Activated CD4-positive, alpha-beta T cell treated with anti-CD3 and anti-CD28 coated beads, Interleukin-2, amount 10 ng/mL, durations not matched to agents 7 days and 5 days (primary cell): ENCODE data around the gene FITM1. TPM values are rescaled to one million over a fixed set of nuclear protein-coding genes. Genes with fewer than 3 reads are reported as not detected.

Experiments used
- CTCF ChIA-PET: fragments of 350-600 bp; sonication (Branson Sonifier 250); formaldehyde crosslinking; loops from one replicate; lab custom pipeline; 2021; ENCODE audit warnings: antibody characterized with exemption; lab: Charles Lee
- POLR2A ChIA-PET: fragments of 350-600 bp; sonication (Branson Sonifier 250); formaldehyde crosslinking; loops from one replicate; lab custom pipeline; 2021; ENCODE audit warnings: antibody characterized with exemption; lab: Charles Lee
- DNase-seq: peaks from one replicate; pipeline ENCODE4 v3.0.0-alpha.2; 2020
- H3K27ac Mint-ChIP-seq: one replicate; pipeline ENCODE4 v1.8.0; 2021; ENCODE audit warnings: mild to moderate bottlenecking, moderate library complexity, mixed read lengths
- H3K27me3 Mint-ChIP-seq: one replicate; pipeline ENCODE4 v1.8.0; 2021; ENCODE audit warnings: mixed read lengths
- H3K36me3 Mint-ChIP-seq: one replicate; pipeline ENCODE4 v1.8.0; 2021; ENCODE audit warnings: low read depth, mixed read lengths
- H3K4me1 Mint-ChIP-seq: one replicate; pipeline ENCODE4 v1.8.0; 2021; ENCODE audit warnings: mixed read lengths
- H3K4me3 Mint-ChIP-seq: one replicate; pipeline ENCODE4 v1.8.0; 2021; ENCODE audit warnings: mild to moderate bottlenecking, moderate library complexity, mixed read lengths
- H3K9me3 Mint-ChIP-seq: one replicate; pipeline ENCODE4 v1.8.0; 2021; ENCODE audit warnings: mixed read lengths
- total RNA-seq, 2 experiments: library from RNA; stranded (reverse); gene quantifications; one replicate each; pipeline ENCODE4 v1.2.3, GENCODE V29; 2021

The FITM1 gene
- total RNA-seq, 2 experiments from 2014 or later: 1.9 to 2.0 TPM

GRCh38 chr14:24146453-24146977 lies 16.1 kb downstream of the FITM1 start, which contains the start of gene PSME2:
PSME2 (minus strand) TSS chr14:24146610; CDS start chr14:24146581, 29 bp downstream.
- POLR2A ChIA-PET: interaction anchor here (1.2 to 3.6 kb wide), 5 partner anchors 9 to 100 kb away, joined by 3 to 25 read pairs (median 7); partner anchors contain the start of genes DCAF11, IRF9, NRL and PSME1
- Mint-ChIP-seq H3K4me3 (peak within 1 kb of the TSS; percentile 100), H3K27me3 (no peaks in the 10 kb centered on the region), H3K27ac (peak within 1 kb of the TSS; percentile 99), H3K9me3 (no peaks in the 10 kb centered on the region), H3K4me1 (peaks cover 71% of the 10 kb centered on the region), H3K36me3 (peaks cover 78% of the 10 kb centered on the region)
- CTCF ChIA-PET: interaction anchor here (0.6 to 4.6 kb wide), 11 partner anchors 9 to 284 kb away, joined by 3 to 69 read pairs (median 4); partner anchors contain the start of genes IRF9, KHNYN and PSME1
- peak; percentile 93 for DNase-seq

DNA sequence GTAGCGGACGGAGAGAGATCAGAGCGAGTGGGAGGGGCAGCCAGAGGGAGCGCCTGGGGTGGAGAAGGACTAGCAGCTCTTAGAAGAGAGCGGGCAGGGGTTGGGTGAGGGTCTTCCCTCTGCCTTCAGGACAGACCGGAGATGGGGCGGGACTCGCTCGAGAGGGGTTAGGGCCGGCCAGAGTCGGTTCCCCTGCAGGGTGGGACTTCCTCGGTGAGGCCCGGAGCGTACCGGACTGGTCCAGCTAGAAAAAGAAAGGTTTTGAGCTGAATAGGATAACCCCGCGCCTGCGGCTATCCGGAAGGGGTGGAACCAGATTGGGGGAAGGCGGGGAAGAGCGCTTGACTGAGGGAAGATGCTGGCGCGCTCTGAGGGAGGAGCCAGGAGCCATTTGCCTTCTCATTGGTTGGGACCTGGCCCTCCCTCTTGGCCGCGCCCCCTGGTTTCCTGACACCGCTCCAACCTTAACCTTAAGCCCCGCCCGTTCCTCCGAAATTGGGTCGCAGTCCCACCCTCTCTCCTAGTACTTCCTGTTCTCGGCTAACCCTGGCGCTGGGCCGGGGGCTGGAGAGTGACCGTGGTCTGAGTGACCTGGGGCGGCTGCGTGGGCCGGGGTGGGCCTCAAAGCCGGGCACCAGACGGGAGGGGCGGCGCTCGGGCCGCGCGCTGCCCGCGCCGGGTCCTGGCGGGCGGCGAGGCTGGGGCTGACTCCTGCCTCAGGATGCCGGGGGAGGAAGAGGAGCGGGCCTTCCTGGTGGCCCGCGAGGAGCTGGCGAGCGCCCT lies 16.7 kb downstream of the FITM1 start, which contains the start of gene RNF31:
Gene RNF31, plus strand, starts transcription at position 521 of the 783 bp plus-strand sequence. Its CDS starts 201 bp downstream, at position 722.
- H3K9me3 Mint-ChIP-seq: no peaks in the 10 kb centered on the region
- ChIA-PET CTCF (interaction anchor here (0.7 to 4.6 kb wide), 8 partner anchors 10 to 284 kb away, joined by 3 to 69 read pairs (median 6); partner anchors contain the start of genes IRF9, KHNYN, MDP1 and PSME1), POLR2A (interaction anchor here (1.2 to 3.6 kb wide), 5 partner anchors 10 to 99 kb away, joined by 3 to 25 read pairs (median 7); partner anchors contain the start of genes DCAF11, IRF9, NRL and PSME1)
- H3K27me3 Mint-ChIP-seq: no peaks in the 10 kb centered on the region
- H3K4me3 Mint-ChIP-seq: peak within 1 kb of the TSS; percentile 100
- peak; percentile 100 for DNase-seq
- peaks cover 78% of the 10 kb centered on the region for H3K36me3 Mint-ChIP-seq
- peaks cover 68% of the 10 kb centered on the region for H3K4me1 Mint-ChIP-seq
- H3K27ac Mint-ChIP-seq: peak within 1 kb of the TSS; percentile 99

DNA sequence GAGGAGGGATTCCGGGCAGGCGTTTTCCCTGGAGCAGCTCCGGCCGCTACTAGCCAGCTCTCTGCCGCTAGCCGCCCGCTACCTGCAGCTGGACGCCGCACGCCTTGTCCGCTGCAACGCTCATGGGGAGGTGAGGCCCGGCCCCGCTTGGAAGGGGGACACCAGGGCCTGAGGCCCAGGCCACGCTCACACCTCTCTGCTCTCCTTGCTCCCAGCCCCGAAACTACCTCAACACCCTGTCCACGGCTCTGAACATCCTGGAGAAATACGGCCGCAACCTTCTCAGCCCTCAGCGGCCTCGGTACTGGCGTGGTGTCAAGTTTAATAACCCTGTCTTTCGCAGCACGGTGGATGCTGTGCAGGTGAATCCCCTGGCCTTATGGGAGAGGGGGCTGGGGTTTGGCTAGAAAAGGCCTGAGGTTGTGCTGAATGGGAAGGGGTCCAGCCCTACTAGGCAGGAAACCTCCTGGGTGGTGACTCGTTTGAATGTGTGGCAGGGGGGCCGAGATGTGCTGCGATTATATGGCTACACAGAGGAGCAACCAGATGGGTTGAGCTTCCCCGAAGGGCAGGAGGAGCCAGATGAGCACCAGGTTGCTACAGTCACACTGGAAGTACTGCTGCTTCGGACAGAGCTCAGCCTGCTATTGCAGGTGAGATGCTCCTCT lies 17.4 kb downstream of the FITM1 start:
- no peak for DNase-seq
- peaks cover 65% of the 10 kb centered on the region for H3K4me1 Mint-ChIP-seq
- no peaks in the 10 kb centered on the region for H3K9me3 Mint-ChIP-seq
- peak overlapping the region; percentile 100 for H3K4me3 Mint-ChIP-seq
- peaks cover 79% of the 10 kb centered on the region for H3K36me3 Mint-ChIP-seq
- H3K27me3 Mint-ChIP-seq: no peaks in the 10 kb centered on the region
- H3K27ac Mint-ChIP-seq: peak overlapping the region; percentile 85
- ChIA-PET POLR2A (interaction anchor here (0.7 to 3.6 kb wide), 2 partner anchors 13 to 33 kb away, joined by 3 to 25 read pairs; partner anchors contain the start of genes DCAF11, IRF9 and NRL), CTCF (interaction anchor here (0.6 to 4.6 kb wide), 7 partner anchors 10 to 1119 kb away, joined by 3 to 69 read pairs (median 7); partner anchors contain the start of genes IRF9, KHNYN and PSME1)

GRCh38 chr14:24149302-24149969 lies 19.0 kb downstream of the FITM1 start:
- Mint-ChIP-seq H3K4me1 (peaks cover 50% of the 10 kb centered on the region), H3K4me3 (peak overlapping the region; percentile 100), H3K9me3 (no peaks in the 10 kb centered on the region), H3K36me3 (peaks cover 67% of the 10 kb centered on the region), H3K27me3 (no peaks in the 10 kb centered on the region), H3K27ac (no peak overlapping the region)
- DNase-seq: no peak
- ChIA-PET POLR2A (no interaction called here), CTCF (interaction anchor here (0.5 to 4.6 kb wide), 4 partner anchors 11 to 40 kb away, joined by 3 to 69 read pairs (median 34); partner anchors contain the start of gene IRF9)

DNA sequence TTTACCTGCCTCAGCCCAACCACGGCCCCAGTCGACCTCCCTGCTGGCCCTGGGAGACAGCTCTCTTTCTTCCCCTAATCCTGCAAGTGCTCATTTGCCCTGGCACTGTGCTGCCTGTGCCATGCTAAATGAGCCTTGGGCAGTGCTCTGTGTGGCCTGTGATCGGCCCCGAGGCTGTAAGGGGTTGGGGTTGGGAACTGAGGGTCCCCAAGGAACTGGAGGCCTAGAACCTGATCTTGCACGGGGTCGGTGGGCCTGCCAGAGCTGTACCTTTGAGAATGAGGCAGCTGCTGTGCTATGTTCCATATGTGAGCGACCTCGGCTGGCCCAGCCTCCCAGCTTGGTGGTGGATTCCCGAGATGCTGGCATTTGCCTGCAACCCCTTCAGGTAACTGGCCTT lies 19.6 kb downstream of the FITM1 start:
- Mint-ChIP-seq H3K27me3 (no peaks in the 10 kb centered on the region), H3K36me3 (peaks cover 67% of the 10 kb centered on the region), H3K4me3 (no peak overlapping the region), H3K4me1 (peaks cover 49% of the 10 kb centered on the region), H3K27ac (no peak overlapping the region), H3K9me3 (no peaks in the 10 kb centered on the region)
- ChIA-PET POLR2A (no interaction called here), CTCF (interaction anchor here (0.5 to 4.1 kb wide), 4 partner anchors 11 to 285 kb away, joined by 3 to 57 read pairs (median 3); partner anchors contain the start of gene IRF9)
- DNase-seq: no peak

DNA sequence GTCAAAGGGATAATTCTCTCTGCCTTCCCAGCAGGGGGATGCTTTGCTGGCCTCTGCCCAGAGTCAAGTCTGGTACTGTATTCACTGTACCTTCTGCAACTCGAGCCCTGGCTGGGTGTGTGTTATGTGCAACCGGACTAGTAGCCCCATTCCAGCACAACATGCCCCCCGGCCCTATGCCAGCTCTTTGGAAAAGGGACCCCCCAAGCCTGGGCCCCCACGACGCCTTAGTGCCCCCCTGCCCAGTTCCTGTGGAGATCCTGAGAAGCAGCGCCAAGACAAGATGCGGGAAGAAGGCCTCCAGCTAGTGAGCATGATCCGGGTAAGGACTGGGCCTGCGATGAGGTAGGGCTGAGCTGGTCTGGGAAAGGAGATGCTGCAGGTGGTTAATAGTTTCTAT lies 20.1 kb downstream of the FITM1 start:
- Mint-ChIP-seq H3K27ac (peak overlapping the region; percentile 66), H3K4me3 (no peak overlapping the region), H3K27me3 (no peaks in the 10 kb centered on the region), H3K4me1 (peaks cover 46% of the 10 kb centered on the region), H3K9me3 (no peaks in the 10 kb centered on the region), H3K36me3 (peaks cover 67% of the 10 kb centered on the region)
- no peak for DNase-seq
- ChIA-PET CTCF (interaction anchor here (0.8 to 4.1 kb wide), 4 partner anchors 11 to 285 kb away, joined by 3 to 57 read pairs (median 3); partner anchors contain the start of gene IRF9), POLR2A (interaction anchor here (0.5 kb wide), 1 partner anchor 9 kb away, joined by 4 read pairs; no protein-coding TSS in a partner anchor)

DNA sequence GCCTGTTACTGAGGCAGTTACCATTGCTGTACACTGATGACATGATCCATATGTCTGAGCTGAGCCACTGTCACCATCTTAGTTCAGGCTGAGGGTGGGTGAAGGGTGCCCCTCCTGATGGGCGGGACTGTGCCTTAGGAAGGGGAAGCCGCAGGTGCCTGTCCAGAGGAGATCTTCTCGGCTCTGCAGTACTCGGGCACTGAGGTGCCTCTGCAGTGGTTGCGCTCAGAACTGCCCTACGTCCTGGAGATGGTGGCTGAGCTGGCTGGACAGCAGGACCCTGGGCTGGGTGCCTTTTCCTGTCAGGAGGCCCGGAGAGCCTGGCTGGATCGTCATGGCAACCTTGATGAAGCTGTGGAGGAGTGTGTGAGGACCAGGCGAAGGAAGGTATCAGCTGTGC lies 20.5 kb downstream of the FITM1 start:
- no peaks in the 10 kb centered on the region for H3K27me3 Mint-ChIP-seq
- no peak for DNase-seq
- H3K9me3 Mint-ChIP-seq: no peaks in the 10 kb centered on the region
- peak overlapping the region; percentile 66 for H3K27ac Mint-ChIP-seq
- H3K36me3 Mint-ChIP-seq: peaks cover 67% of the 10 kb centered on the region
- CTCF ChIA-PET: interaction anchor here (1.0 to 4.1 kb wide), 3 partner anchors 10 to 13 kb away, joined by 3 to 57 read pairs (median 5); partner anchors contain the start of genes EMC9 and IRF9
- H3K4me1 Mint-ChIP-seq: peaks cover 43% of the 10 kb centered on the region
- no peak overlapping the region for H3K4me3 Mint-ChIP-seq
- POLR2A ChIA-PET: interaction anchor here (0.5 kb wide), 1 partner anchor 9 kb away, joined by 4 read pairs; no protein-coding TSS in a partner anchor

- POLR2A ChIA-PET: no interaction called here
- peaks cover 42% of the 10 kb centered on the region for H3K4me1 Mint-ChIP-seq
- H3K27me3 Mint-ChIP-seq: no peaks in the 10 kb centered on the region
- CTCF ChIA-PET: interaction anchor here (1.0 to 4.1 kb wide), 3 partner anchors 10 to 14 kb away, joined by 3 to 57 read pairs (median 5); partner anchors contain the start of genes EMC9 and IRF9
- DNase-seq: no peak
- H3K4me3 Mint-ChIP-seq: no peak overlapping the region
- H3K27ac Mint-ChIP-seq: no peak overlapping the region
- peaks cover 64% of the 10 kb centered on the region for H3K36me3 Mint-ChIP-seq
- H3K9me3 Mint-ChIP-seq: no peaks in the 10 kb centered on the region
Measured at GRCh38 chr14:24151404-24152080, 21.1 kb downstream of the FITM1 start.

DNA sequence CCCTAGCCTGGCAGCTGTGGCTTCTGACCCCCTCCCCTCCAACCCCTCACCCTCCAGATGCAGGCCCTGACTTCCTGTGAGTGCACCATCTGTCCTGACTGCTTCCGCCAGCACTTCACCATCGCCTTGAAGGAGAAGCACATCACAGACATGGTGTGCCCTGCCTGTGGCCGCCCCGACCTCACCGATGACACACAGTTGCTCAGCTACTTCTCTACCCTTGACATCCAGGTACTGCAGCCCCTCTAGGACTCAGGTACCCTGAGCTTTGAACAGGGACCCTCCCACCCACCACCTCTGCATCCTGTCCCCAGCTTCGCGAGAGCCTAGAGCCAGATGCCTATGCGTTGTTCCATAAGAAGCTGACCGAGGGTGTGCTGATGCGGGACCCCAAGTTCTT lies 24.6 kb downstream of the FITM1 start:
- CTCF ChIA-PET: interaction anchor here (0.6 to 1.6 kb wide), 4 partner anchors 14 to 30 kb away, joined by 3 read pairs; partner anchors contain the start of gene EMC9
- Mint-ChIP-seq H3K36me3 (peaks cover 68% of the 10 kb centered on the region), H3K9me3 (no peaks in the 10 kb centered on the region), H3K4me3 (no peak overlapping the region), H3K4me1 (peaks cover 31% of the 10 kb centered on the region), H3K27ac (peak overlapping the region; percentile 37), H3K27me3 (no peaks in the 10 kb centered on the region)
- POLR2A ChIA-PET: no interaction called here
- no peak for DNase-seq

DNA sequence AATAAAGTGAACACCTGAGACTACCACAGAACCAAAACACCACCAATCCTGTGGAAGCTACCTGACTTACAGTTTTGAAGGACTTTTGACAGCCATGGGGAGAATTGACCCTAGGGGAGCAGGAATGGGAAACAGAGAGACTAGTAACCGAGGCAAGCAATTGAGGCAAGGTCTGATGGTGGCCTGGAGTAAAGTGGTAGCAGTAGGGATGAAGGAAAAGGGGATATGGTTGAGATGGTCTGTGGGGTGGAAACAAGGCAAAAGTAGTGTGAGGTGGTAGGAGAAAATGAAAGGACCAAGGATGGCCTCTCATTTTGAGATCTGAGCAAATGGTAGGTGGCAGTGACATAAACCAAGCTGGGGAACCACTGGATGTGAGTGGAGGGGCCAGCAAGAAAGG lies 26.4 kb downstream of the FITM1 start:
- H3K27ac Mint-ChIP-seq: peak overlapping the region; percentile 60
- ChIA-PET CTCF (interaction anchor here (0.7 to 2.3 kb wide), 3 partner anchors 19 to 81 kb away, joined by 3 to 5 read pairs (median 3); partner anchors contain the start of genes DCAF11 and NRL), POLR2A (no interaction called here)
- DNase-seq: no peak
- H3K36me3 Mint-ChIP-seq: peaks cover 71% of the 10 kb centered on the region
- no peaks in the 10 kb centered on the region for H3K9me3 Mint-ChIP-seq
- no peak overlapping the region for H3K4me3 Mint-ChIP-seq
- H3K4me1 Mint-ChIP-seq: peaks cover 32% of the 10 kb centered on the region
- H3K27me3 Mint-ChIP-seq: no peaks in the 10 kb centered on the region

GRCh38 chr14:24157331-24157730 lies 26.9 kb downstream of the FITM1 start:
- Mint-ChIP-seq H3K4me1 (peaks cover 36% of the 10 kb centered on the region), H3K9me3 (no peaks in the 10 kb centered on the region), H3K27ac (peak overlapping the region; percentile 73), H3K36me3 (peaks cover 72% of the 10 kb centered on the region), H3K4me3 (no peak overlapping the region), H3K27me3 (no peaks in the 10 kb centered on the region)
- CTCF ChIA-PET: interaction anchor here (0.7 to 2.3 kb wide), 2 partner anchors 43 to 80 kb away, joined by 3 to 5 read pairs; partner anchors contain the start of genes DCAF11 and NRL
- DNase-seq: no peak
- POLR2A ChIA-PET: no interaction called here
